Vagina (tissue), 2 donors: ENCODE measurements around the gene TADA2A.
A peak's percentile ranks its signal among the peaks of the same experiment; 100 is the strongest.

Experiments
- CTCF ChIP-seq, 3 experiments: fragments of 450-650 bp in 2 of 3; fragments of 200-600 bp in 1 of 3; sonication (generic) in 1 of 3; IDR thresholded peaks; one replicate each; pipeline ENCODE4 v1.5.1; 2017 to 2019; ENCODE audit warnings: antibody characterized with exemption in 3 of 3, mild to moderate bottlenecking in 2 of 3, moderate library complexity in 2 of 3
- POLR2A ChIP-seq, 2 donors: fragments of 450-650 bp; IDR thresholded peaks; one replicate each; pipeline ENCODE4 v1.6.1; 2017; ENCODE audit warnings: antibody characterized with exemption in 2 of 2, mild to moderate bottlenecking in 2 of 2, moderate library complexity in 2 of 2
- POLR2AphosphoS5 ChIP-seq, 2 donors: sonication (generic); formaldehyde crosslinking; IDR thresholded peaks; one replicate each; pipeline ENCODE4 v1.9.0; 2017; ENCODE audit warnings: antibody characterized with exemption in 2 of 2, mild to moderate bottlenecking in 2 of 2, low read depth in 1 of 2; ENCODE audit not compliant: insufficient read depth in 1 of 2

GRCh38 chr17:37430051-37430627 lies 23.5 kb downstream of the TADA2A start:
- no peak for TF ChIP-seq CTCF (IDR thresholded peaks at IDR 0.05)
- TF ChIP-seq POLR2AphosphoS5 (IDR thresholded peaks at IDR 0.05; ENCODE audit: insufficient read depth in 1 of 2, low read depth in 1 of 2): peak in 1 of 2 donors; percentile 23
- no peak for TF ChIP-seq POLR2A (IDR thresholded peaks at IDR 0.05)
